GM13976 (cell line): ENCODE data around the gene CSK.

Experiments
- DNase-seq: peaks from one replicate; pipeline ENCODE4 v3.0.0; 2012; ENCODE audit warnings: low spot score
- in situ Hi-C: fragments of 300-500 bp; cut with MboI; formaldehyde crosslinking; loops from one replicate; pipeline ENCODE4 v1.12.0; 2022; ENCODE audit warnings: low sequenced_read_pairs, mixed read lengths, inconsistent platforms; ENCODE audit not compliant: unreplicated experiment
- TF ChIP-seq, protein P1 (sequence below): IDR thresholded peaks from 2 replicates; pipeline ENCODE4 v1.5.1; 2012; ENCODE audit warnings: borderline replicate concordance, mild to moderate bottlenecking; ENCODE audit not compliant: insufficient read depth; ENCODE audit errors: extremely low read depth, missing control alignments, control extremely low read depth

The CSK gene

DNA sequence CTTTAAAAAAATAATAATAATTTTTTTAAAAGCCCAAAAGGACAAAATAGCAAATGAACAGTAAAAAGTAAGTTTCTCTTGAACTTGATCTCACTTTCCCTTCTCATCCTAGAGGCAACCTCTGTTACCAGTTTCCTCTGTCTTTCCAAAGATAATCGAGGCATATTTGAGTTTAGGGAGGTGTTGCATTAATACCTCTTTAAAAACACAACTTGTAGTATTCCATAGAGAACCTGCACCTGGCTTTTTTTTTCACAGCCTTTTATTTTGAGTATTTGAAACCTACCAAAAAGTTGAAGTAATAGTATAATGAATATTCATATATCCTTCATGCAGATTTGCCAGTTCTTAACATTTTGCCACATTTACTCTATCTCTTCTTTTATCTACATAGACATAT, 9.1 kb downstream of the CSK start:
- in situ Hi-C loops, result no loop called here
- no peak for DNase-seq
- TF ChIP-seq, protein P1, sequence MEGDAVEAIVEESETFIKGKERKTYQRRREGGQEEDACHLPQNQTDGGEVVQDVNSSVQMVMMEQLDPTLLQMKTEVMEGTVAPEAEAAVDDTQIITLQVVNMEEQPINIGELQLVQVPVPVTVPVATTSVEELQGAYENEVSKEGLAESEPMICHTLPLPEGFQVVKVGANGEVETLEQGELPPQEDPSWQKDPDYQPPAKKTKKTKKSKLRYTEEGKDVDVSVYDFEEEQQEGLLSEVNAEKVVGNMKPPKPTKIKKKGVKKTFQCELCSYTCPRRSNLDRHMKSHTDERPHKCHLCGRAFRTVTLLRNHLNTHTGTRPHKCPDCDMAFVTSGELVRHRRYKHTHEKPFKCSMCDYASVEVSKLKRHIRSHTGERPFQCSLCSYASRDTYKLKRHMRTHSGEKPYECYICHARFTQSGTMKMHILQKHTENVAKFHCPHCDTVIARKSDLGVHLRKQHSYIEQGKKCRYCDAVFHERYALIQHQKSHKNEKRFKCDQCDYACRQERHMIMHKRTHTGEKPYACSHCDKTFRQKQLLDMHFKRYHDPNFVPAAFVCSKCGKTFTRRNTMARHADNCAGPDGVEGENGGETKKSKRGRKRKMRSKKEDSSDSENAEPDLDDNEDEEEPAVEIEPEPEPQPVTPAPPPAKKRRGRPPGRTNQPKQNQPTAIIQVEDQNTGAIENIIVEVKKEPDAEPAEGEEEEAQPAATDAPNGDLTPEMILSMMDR, result no peak

DNA sequence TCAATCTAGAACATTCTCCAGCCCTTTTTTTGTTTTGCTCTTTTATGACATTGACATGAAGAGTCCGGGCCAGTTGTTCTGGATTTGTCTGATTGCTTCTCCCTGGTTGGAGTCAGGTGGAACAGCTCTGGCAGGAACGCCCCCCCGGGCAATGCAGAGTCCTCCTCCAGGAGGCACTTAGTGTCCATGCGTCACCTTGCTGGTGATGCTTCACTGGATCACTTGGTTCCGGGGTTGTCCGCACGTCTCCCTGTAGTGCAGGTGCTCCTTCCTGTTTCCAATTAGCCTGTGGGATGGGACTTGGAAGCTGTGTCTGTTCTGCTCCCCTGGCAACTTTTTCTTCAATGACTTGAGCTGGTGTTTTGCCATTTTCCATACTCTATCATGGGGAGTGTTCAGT, 9.8 kb downstream of the CSK start:
- in situ Hi-C loops, result no loop called here
- TF ChIP-seq, protein P1, result no peak
- no peak for DNase-seq

DNA sequence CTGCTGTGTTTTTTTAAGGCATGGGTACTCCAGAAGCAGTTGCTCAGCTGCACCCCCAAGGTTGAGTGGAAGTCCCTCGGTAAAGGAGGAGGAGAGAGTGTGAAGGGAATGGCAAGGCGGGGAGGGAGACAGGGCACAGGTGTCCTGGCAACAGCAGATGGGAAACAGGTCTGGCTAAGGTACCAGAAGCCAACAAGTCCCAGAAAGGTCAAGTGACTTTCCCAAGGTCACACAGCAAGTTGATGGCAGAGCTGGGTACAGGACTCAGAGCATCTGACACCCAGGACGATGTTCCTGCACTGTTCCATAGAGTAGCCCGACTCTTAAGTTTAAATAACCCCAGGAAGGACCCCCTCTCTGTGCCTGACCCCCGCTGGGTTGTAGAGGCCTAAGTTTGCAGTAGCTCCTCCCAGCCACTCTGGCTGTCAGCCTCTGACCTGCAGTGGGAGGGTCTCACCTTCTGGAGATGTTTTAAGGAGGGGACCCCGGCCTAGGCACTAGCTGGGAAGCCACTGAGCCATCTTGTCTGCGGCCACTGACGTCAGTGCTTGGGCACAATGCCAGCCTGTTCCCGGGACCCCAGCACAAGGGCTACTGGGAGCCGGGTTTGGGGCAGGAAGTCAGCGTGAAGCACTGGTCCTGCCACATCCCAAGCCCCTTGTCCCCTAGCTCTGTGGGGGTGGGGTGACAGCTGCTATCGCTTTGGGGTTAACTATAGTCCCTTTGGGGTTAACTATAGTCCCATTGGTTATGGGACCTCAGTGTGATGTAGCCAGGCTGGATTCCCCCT, 10.5 kb downstream of the CSK start:
- TF ChIP-seq, protein P1, result no peak
- DNase-seq, result no peak
- in situ Hi-C loops, result no loop called here

DNA sequence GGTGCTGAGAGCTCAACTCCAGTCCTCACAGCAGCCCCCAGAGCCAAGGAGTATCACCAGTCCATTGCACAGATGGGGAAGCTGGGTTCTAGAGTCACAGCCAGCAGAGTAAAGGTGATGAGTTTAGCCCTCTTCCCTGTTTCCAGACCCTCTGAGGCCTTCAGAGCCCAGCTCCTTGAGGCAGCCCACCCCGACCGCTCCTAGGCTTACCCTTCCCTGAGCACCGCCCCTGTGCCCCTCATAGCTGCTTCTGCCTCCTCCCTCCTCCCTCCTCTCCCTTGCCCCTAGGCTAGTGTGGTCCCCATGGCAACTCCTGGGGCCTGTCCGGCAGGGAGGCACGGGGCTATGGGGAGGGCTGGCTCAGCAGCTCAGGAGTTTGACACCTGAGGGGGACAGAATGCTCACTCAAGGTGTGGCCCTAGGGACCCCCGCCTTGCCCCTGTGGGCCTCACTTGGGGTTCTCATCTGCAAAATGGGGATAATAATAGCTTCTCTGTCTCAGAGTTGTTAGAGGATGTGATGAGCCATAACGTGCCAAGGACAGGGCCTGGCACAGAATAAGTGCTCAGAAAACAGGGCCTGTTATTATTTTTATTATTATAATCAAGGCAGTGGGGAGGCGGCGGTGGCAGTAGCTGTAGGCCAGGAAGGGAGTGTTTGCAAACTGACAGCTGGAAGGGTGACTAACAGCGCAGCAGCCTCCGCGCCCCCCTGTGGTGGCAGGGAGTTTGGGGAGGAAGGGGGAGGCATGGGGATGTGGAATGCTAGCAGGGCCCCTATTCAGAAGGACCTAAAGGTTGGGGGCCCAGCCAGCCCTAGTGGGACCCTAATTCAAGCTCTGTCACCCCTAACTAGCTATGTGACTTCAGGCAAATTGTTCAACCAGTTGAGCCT, 11.5 kb downstream of the CSK start:
- in situ Hi-C loops, result no loop called here
- no peak for DNase-seq
- TF ChIP-seq, protein P1, result peak; percentile 56

DNA sequence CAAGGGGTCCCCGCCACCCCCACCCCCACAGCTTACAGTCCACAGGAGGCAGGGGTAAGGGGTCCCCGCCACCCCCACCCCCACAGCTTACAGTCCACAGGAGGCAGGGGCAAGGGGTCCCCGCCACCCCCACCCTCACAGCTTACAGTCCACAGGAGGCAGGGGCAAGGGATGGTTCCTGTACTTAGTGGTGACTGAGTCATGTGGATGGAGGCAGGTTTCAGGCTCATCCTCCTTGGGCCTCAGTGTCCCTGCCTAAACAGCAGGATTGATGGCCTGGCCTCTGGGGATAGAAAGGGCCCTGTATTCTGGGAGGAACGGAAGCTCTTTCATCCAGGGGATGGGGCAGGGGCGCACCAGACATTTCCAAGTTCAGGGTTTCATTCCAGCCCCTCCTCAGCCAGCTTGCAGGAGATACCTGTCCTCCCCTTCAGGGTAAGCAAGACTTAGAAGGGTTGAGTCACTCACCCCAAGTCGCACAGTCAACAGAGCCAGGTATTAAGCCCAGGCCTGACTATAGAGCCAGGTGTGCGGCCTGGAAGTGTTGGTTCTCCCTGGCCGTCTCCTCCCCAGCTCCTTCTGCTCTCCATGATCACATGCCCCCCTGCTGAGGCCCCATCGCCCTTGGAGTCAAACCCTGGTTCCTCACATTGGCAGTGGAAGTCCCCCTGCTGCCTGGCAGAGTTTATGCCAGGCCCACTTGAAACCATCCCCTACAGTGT, 12.5 kb downstream of the CSK start:
- in situ Hi-C loops, result no loop called here
- TF ChIP-seq, protein P1, result no peak
- no peak for DNase-seq

DNA sequence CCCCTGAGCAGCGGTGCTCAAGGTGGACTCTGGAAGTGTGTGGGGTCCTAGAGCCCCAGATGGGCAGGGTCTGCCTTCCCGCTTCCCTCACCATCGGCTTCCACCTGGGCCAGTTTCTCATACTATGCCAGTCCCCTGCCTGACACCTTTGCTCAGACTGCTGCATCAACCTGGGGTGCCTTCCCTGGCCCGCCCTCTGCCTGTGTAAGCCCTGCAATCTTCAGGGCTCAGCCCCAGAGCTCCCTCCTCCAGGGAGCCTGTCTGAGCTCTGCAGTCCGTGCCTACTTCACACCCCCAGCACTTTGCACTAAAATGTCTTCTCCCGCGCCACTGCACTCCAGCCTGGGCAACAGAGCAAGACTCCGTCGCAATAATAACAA, 13.1 kb downstream of the CSK start:
- no peak for DNase-seq
- in situ Hi-C loops, result no loop called here
- TF ChIP-seq, protein P1, result no peak
